ENCODE data around the gene SIGLEC11. TPM values are rescaled to one million over a fixed set of nuclear protein-coding genes. Genes with fewer than 3 reads are reported as not detected.
"Not testable (repeated sequence)": the region's sequence is repeated elsewhere in the genome, so short reads cannot be mapped to it uniquely, and the experiment has no call there.

SIGLEC11 gene
- polyA plus RNA-seq, 10 donors, result 0.51 to 1.2 (median 0.80) TPM

DNA sequence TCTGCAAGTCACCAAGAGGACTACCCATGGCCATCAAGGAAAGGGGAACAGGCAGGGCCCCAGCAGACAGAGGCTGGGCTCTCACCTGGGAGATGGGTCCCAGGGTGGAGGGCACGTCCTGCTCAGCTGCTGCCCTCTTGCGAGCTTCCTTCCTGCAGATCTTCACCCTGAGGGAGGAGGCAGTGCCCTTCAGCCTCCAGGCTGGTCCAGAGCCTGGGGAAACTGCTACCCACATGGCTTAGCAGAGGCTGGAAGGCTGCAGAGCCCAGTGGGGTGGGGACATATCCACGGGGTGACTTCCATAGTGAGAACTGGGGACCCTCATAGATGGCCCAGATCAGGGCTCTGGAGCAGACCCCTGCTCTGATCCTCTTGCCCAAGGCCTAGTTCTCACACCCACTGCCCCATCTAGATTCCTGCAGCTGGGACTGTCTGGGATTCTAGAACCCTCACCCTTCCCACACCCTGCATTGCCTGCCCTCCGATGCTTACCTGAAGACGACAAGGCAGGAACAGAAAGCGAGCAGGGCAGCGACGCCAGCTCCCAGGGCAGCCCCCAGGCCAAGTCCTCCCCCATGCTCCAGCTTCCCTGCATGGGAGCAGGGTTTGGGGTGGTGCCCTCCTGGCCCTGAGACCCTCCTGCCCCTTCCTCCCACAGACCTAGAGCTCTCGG is 9.0 kb downstream of the SIGLEC11 start:
- DNase-seq, result no peak

DNA sequence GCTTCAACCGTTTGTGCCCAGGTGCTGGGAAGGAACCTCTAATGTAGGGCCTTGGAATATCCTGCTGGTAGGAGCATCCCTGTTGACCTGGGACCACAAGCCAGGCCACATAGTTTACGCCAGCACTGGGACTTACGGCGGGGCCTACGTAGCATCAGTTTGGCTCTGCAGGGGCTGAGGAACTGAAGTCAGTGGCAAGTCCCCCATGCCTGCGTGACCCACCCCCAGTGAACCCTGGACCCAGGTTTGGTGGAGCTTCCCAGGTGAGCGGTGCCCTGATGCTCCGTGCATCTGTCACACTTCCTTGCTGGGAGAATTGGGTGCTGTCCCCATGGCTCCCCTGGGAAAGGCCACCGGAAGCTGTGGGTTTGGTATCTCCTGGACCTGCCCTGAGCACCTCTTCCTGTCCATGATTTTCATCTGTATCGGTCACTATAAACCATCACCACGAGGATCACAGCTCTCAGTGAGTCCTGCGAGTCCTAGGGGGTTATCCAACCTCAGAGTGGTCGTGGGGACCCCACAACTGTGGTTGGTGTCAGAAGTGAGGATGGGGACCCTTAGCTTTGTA is 9.9 kb downstream of the SIGLEC11 start:
- DNase-seq, result no peak

DNA sequence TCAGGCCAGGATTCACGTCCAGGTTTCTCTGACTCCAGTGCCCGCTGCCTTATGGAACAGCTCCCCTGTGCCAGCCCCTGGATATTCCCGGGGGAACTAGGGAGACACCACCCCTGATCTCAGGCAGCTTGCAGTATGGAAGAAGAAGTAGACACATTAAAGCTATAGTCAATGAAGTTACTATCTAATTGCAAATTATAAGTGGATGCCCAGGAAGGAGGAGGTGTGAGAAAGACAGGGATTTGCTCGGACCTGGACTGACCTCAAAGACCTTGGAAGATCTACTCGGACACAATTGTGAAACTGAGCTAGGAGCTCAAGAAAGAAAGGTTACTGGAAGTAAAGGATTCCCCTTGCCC is 10.4 kb downstream of the SIGLEC11 start:
- DNase-seq, result no peak

DNA sequence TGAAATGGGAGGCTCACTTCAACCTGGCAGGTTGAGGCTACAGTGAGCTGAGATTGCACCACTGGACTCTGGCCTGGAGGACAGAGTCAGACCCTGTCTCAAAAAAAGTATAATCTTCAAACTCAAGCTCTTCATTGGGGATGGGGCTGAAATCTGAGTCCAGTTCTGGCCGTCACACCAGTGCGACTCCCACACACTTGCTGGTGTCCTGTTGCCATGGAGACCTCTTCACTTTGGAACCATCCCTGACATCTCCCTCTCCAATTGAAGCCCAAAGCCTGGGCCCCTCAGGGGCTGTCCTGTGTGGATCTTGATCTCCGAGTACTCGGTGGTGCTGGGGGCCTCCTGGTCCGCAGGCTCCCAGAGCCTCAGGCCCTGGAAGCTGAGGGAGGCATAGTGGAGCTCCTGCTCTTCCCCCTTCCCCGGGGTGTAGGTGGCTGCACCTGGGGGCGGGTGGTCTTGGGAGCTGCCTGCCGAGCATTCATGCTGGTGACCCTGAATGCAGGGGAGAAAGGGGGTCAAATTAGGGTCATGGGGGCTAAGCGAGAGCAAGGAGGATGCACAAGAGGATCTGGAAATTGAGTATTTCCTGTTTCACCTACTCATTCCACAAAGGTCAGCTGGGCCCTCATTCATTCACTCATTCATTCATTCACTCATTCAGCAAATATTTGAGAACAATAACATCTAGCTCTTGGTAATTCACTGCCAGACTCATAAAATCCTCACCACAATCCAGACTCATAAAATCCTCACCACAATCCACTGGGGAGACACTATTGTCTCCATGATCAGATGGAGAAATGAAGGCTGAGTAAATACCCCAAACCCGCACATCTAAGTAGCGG is 11.0 kb downstream of the SIGLEC11 start:
- no peak for DNase-seq

DNA sequence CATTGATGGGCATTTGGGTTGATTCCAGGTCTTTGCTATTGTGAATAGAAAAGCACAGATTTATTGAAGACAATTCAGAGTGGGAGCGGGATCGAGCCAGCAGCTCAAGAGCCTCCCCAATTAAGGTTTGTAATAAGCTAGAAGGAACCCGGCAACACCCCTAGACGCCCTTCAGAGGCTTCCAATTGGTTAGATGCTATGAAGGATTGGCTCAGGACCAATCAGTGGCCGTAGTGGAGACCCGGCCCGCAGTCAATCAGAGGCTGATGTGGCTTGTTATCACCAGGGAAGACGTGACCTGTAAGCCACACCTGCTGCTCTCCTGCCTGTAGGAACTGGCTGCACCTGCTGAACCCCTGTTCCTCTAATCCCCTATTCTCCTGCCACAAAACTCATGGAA is 14.6 kb downstream of the SIGLEC11 start:
- no peak for DNase-seq

DNA sequence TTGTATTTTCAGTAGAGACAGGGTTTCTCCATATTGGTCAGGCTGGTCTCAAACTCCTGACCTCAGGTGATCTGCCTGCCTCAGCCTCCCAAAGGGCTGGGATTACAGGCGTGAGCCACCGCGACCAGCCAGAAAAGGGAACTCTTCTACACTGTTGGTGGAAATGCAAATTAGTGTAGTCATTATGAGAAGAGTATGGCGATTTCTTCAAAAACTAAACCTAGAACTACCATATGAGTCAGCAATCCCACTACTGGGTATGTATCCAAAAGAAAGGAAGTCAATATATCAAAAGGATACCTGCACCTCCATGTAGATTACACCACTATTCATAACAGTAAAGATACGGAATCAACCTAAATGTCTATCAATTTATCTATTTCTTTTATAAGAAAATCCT is 16.4 kb downstream of the SIGLEC11 start:
- DNase-seq, result not testable (repeated sequence)

DNA sequence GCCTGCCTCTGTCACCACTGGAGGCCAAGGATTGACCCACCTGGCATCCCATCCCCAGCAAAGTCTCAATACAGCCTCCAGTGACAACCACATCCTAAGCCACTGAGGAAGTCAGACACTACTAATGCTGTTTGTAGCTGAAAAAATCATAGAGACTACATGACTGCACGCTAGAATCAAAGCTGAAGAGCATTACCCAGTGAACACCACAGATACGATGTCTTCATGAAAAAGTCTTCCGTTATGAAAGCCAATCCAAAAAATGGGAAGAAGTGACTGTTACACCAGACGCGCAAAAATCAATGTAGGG is 20.5 kb downstream of the SIGLEC11 start:
- DNase-seq, result no peak

DNA sequence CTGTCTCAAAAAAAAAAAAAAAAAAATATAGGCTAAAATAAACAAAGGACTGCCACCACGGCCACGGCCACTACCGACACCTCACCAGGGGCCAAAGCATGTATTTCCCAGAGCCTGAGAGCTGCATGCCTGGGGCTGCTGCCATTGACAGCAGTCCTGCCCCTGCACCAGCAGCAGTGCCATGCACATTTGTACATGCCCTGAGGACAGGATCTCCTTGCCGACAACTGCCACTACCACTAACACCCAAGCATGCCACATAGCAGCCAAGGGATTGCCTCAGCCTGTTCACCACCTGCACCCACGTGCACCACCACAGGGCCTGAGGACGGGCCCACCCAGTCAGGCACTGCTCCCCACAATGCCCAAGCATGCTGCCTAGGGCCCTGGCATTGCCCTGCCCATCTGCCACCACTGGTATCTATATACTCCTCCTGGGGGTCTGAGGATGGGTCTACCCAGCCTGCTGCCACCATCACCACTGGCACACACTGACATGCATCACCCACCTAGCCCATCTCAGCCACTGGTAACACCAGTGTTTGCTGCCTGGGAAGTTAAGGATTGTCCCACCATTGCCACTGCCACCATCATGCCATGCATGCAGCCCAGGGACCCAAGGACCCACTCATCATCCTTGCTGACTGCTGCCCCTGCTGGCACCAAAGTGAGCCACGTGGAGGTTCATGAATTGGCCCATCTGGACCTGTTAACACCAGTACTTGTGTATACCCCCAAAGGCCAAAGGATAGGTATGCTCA is 21.1 kb downstream of the SIGLEC11 start:
- DNase-seq, result no peak

DNA sequence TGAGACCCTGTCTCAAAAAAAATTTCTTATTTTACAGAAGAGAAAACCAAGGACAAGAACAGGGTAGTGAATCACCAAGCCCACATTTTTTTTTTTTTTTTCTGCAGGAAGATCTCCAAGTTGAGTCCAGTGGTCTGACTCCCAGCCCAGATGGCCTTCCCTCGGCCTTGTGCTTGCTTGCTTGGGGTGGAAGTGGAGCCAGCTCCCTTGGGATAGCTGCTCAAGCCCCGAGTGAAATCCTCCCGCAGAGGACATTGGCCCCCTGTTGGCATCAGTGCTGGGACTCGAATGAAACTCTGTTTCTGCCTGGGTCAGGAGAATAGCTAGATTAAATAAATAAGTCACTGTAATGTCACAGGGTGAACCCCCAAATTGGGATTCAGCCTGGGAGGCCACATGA is 22.3 kb downstream of the SIGLEC11 start:
- DNase-seq, result no peak

DNA sequence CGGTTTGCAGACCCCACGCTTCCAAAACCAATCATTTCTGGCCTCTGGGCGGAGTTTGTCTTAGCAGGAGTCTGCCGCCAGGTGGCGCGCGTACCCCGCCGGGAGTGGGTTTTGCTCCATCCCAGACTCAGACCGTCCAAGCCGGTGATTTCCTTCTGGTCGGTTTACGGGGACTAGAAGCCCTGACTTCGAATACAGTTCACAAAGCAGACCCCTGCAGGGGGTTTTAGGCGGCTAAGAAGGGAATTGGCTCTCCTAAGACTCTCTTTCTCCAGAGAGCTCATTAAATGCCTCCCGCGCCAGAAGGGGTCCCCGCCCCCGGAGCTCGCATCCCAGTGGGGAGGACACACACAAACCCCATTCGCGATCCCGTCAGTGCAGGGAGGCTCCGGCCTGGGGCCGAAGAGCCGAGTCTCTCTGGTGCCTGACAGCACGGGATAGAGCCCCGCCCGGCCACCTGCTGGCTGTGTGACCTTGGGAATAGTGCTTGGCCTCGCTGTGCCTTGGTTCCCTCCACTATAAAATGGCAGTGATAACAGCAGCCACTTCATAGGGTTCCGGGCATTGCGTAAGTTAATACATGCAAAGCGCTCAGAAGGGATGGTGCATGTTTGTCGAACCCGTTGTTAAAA is 23.1 kb downstream of the SIGLEC11 start:
- DNase-seq, result peak; percentile 58 to 86 (median 84)

DNA sequence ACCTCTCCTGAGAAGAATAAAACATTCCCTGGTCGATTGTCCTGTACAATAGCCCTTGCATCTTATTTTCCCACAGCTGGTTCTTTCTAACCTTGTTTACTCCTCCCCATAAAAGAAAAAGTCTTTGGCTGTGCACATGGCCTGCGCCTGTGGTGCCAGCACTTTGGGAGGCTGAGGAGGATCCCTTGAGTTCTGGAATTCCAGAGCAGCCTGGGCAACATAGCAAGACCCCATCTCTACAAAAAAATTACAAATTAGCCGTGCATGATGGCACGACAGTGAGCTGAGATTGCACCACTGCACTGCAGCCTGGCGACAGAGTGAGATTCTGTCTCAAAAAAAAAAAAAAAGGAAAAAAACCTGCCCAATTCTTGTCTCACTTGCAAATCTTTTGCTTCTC is 24.4 kb downstream of the SIGLEC11 start:
- no peak for DNase-seq

DNA sequence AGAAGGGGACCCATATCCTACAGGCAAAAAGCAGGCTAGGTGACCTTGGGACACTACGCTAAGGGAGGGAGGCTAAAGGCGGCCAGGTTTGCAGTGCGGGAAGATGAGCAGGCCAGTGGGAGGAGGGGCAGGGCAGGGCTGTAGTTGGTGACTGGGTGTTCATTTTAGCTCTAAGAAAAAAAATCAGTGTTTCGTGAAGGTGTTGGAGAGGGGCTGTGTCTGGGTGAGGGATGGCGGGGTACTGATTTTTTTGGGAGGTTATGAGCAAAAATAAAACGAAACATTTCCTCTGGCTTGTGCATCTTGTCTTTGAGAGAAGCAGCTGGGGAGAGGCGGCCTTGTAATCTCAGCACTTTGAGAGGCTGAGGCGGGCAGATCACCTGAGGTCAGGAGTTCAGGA is 27.3 kb downstream of the SIGLEC11 start:
- DNase-seq, result no peak

DNA sequence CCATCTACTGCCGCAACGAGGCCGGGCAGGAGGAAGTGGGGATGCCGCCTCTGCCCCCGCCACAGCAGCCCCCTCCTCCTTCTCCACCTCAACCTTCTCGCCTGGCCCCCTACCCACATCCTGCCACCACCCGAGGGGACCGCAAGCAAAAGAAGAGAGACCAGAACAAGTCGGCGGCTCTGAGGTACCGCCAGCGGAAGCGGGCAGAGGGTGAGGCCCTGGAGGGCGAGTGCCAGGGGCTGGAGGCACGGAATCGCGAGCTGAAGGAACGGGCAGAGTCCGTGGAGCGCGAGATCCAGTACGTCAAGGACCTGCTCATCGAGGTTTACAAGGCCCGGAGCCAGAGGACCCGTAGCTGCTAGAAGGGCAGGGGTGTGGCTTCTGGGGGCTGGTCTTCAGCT is 28.2 kb downstream of the SIGLEC11 start:
- DNase-seq, result no peak

DNA sequence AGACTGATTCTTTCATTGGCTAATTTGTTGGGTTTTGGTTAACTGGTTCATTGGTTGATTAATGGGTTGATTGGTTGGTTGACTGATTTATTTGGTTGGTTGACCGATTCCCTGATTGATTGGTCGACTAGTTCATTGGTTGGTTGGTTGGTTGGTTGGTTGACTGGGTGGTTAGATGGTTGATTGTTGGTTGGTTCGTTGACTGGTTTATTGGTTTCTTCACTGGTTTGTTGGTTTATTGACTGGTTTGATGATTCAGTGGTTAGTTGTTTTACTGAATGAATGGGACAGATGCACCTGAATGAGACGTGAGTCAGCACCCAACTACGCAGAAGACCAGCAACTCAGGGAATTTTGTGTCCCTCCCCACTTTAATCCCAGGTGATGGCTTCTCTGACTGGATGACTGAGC is 28.9 kb downstream of the SIGLEC11 start:
- no peak for DNase-seq

DNA sequence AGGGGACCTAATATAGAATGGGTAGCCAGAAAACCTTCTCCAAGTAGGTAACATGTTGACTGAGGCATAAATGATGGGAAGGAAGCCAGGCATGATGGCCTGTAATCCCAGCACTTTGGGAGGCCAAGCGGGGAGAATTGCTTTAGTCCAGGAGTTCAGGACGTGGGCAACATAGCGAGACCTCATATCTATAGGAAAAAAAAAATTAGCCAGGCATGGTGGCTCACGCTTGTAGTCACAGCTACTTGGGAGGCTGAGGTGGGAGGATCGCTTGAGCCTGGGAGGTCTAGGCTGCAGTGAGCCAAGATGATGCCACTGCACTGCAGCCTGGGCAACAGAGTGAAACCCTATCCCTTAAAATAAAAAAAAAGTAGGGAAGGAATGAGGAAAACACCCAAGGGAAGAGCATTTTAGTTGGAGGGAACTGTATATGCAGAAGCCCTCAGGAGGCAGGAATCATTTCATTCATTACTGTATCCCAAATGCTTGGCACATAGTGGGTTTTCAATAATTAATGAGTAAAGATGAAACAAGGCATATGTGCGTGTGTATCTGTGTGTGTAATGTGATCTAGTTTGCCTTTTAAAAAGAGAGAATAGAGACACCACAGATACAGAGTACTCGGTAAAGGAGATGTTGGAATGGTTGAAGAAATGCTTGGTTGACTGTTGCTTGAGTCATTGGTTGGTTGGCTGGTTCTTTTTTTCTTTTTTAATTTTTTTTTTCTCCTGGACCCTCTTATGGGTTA is 29.5 kb downstream of the SIGLEC11 start:
- DNase-seq, result no peak

DNA sequence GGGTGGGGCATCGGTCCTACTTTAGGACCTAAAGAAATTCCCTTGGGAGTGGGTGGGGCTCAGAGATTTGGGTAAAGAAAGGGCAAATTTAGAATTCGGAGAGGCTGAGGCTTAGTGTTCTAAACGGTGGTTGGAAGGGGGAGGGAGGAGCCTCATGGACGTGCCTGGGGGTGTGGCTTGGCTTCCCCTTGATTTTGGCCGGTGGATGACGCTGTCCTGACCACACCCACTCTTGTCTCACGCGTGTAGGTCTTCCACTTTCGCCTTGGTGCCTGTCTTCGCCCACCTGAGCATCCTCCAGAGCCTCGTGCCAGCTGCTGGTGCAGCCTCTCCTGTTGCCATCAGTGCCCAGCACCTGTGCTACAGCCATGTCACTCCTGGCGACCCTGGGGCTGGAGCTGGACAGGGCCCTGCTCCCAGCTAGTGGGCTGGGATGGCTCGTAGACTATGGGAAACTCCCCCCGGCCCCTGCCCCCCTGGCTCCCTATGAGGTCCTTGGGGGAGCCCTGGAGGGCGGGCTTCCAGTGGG is 30.4 kb downstream of the SIGLEC11 start:
- DNase-seq, result no peak

DNA sequence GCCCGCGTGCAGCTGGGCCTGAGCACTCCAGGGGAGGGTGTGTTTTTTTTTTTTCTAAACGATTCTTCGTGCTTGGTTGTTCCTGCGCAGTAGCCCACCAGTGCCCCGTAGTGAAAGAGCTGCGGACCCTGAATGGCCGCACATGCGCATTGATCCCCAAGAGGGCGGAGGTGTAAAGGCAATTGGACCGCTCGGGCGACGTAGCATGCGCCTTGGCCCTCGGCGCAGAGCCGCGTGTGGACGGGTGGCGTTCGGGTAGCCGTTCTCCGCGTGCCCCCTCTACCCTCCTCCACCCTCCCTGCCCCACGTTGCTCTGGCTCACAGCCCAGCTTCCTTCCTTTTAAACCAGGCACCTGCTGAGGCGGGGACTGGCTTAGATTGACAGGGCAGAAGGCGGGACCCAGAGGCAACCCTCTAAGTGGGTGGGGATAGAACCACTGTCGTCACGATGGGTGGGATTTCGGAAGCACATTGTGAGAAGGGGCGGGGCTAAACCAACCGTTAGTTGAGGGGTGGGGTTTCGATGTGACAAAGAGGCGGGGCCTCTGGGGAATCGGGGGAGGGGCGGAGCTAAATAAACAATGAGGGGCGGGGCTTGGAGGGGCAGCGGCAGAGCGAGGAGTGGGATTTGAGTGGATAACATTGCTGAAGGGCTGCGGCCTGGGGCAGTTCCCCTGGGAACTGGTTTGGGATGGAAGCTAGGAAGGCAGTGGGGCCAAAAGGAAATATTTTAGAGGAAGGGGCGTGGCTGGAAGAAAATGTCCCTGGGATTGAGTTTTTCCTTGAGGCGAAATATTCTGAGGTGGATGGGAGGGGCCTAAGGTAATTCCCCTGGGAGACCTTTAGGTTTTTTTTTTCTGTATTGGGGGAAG is 31.1 kb downstream of the SIGLEC11 start:
- DNase-seq, result peak; percentile 93 to 98 (median 93)

DNA sequence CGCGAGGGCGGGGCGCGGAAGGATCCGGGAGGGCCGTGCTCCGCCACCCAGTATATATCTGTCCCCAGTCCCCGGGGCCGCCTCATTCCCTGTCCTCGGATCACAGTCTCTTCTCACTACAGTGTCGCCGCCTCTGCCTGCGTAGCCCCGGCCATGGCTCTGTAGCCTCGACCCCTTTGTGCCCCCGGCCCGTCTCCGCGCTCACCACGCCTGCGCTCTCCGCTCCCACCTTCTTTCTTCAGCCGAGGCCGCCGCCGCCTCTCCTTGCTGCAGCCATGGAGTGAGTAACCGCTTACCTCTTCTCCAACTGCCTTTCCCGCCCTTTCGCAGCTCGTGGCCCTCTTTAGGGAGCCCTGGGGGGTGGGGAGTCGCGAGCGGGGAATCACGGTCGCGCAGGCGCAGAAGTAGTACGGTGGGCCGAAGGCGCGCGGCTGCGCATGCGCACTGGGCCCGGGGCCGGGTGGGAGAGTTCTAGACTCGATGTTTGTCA is 31.8 kb downstream of the SIGLEC11 start, which contains the start of the genes ATF5 and NUP62:
Gene ATF5, plus strand, starts transcription at position 85 of the 490 bp plus-strand sequence. CDS start 1,646 bp downstream, outside the sequence.
Gene NUP62, minus strand, starts transcription at position 384 of the 490 bp plus-strand sequence. CDS start 19,697 bp downstream, outside the sequence.
- peak; percentile 49 to 98 (median 96) for DNase-seq

DNA sequence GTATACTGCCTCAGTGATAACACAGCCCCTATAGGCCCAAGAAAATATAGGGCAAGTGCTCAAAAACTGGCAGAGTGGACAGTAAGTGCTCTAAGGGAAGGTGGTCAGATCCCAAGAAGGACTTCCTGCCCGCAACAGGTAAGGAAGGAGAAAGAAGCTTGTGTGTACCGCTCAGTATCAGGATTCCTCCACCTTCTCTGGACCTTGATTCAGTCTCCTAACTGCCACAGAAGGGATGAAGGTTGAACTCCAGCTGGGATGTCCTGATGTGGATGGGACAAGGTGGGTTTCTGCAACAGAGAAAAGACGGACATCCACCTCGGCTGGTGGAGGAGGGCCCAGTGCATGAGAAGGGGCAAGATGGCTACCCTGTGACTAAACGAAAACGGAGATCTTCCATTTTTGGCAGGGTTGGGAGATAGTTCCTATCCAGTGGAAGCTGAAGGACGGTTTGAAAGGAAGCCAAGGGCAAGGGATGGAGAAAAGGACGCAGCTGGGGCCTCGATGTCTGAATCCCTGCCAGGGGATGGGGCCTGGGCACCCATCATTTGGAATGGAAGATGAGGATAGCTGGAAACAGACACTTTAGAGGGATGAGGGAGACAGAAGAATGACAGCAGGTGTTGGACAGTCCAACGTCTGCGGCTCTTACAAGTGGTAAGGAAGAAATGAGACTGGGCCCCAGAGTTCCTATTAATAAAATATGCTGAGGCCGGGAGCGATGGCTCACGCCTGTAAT is 33.3 kb downstream of the SIGLEC11 start:
- DNase-seq, result no peak

Data from muscle of back (tissue), 11 donors.